T-helper 22 cell (primary cell): ENCODE data around the gene PNKP.

Experiments
- DNase-seq: peaks from one replicate; pipeline ENCODE4 v3.0.0-alpha.2; 2020; ENCODE audit warnings: low read depth

The PNKP gene

DNA sequence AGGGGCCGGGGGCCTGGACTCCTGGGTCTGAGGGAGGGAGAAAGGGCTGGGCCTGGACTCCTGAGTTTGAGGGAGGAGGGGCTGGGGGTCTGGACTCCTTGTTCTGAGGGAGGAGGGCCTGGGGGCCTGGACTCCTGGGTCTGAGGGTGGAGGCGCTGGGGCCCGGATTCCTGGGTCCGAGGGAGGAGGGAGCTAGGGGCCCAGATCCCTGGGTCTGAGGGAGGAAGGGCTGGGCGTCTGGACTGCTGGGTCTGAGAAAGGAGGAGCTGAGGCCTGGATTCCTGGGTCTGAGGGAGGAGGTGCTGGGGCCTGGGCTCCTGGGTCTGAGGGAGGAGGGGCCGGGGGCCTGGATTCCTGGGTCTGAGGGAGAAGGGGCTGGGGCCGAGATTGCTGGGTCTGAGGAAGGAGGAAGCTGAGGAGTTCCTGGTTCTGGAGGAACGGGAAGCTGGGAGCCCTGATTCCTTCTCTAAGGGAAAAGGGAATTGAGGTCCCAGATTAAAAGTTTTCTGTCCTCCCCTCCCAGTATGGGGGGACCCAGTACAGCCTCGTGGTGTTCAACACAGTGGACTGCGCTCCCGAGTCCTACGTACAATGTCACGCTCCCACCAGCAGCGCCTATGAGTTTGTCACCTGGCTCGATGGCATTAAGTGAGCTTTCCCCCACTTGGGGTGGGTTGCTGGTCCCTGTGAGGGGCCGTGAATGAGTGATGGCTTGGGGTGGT is 48.6 kb downstream of the PNKP start:
- no peak for DNase-seq

- DNase-seq: peak; percentile 78
These were observed 49.3 kb downstream of the PNKP start, which contains the start of gene MED25 for GRCh38 chr19:49817964-49818648. Gene MED25 (plus strand): TSS chr19:49818289. CDS start chr19:49818342, 53 bp downstream.

- no peak for DNase-seq
These were observed 50.8 kb downstream of the PNKP start for GRCh38 chr19:49816590-49816989.

DNA sequence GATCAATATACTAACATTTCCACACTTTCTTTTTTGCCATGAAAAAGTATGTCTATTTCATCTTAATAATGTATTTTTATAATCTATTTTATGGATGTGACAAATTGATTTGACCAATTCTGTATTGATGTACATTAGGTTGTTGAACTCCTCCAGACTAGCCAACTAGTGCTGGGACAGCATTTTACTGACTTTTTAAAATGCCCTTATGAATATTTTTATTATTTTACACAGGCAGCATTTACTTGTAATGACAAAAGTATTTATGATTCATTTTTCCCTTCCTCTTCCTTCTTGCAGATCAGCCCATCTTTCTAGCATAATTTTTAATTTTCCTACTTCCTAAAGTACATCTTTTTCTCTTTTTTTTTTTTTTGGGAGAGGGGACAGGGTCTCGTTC is 53.4 kb downstream of the PNKP start:
- no peak for DNase-seq

DNA sequence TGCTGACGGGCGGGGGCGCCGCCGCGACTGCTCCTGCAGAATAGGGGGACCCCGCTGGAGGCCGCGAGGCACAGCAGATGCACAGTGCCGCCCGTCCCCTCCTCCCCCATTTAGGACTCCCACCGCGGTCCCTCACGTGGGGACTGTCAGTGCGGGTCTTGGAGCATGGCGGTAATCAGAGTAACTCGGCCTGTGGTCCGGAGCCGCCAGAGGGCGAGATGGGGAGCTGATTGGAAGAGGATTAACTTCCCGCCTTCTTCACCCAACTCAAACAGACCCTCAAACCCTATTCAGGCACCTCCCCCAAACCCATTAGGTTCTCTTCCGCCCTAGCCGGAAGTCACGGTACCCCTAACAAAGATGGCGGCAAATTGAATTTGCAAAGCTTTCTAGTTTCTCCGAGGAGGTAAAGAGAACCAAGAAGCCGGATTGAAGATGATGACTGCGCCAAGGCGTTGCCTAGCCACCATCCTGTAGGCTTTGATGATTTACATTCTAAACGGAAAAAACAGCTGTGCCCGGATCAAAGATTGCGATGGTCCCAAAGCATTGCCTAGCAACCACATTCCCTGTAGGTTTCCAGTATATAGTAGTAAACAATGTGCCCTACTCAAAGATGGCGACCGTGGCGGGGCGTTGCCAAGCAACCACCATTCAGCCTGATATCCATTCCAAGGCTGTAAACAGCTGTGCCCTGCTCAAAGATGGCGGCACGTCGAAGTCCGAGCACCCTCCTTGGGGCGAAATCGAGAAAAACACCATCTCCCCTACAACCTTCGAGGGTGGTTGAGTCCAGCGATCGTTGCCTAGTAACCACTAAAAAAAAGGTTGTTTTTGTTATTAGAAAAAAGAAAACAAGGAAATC is 54.1 kb downstream of the PNKP start, which contains the start of gene FUZ:
FUZ (minus strand) TSS at position 296 of the 865 bp plus-strand sequence; CDS start at position 110, 186 bp downstream.
- DNase-seq: peak; percentile 91

GRCh38 chr19:49812452-49812996 is 54.9 kb downstream of the PNKP start:
- DNase-seq: no peak

- DNase-seq: no peak
These were observed 56.0 kb downstream of the PNKP start for GRCh38 chr19:49811328-49811727.
